Ectodermal cell (in vitro differentiated cells): ENCODE results near the gene RRP36.
A peak's percentile ranks its signal among the peaks of the same experiment; 100 is the strongest.

Source experiments
- H3K27ac ChIP-seq: 2 replicates; pipeline ENCODE4 v1.7.0; 2013; ENCODE audit warnings: mild to moderate bottlenecking, low read depth, low read length; ENCODE audit not compliant: insufficient read depth, poor library complexity, severe bottlenecking
- H3K27me3 ChIP-seq: 2 replicates; pipeline ENCODE4 v1.7.0; 2013; ENCODE audit warnings: mild to moderate bottlenecking, low read length; ENCODE audit not compliant: insufficient read depth, control insufficient read depth, poor library complexity, severe bottlenecking
- H3K36me3 ChIP-seq: one replicate; pipeline ENCODE4 v1.7.0; 2013; ENCODE audit warnings: low read length; ENCODE audit not compliant: control insufficient read depth, insufficient read depth
- H3K4me1 ChIP-seq: one replicate; pipeline ENCODE4 v1.7.0; 2013; ENCODE audit warnings: low read length; ENCODE audit not compliant: control insufficient read depth, insufficient read depth
- H3K4me3 ChIP-seq: 2 replicates; pipeline ENCODE4 v1.7.0; 2013; ENCODE audit warnings: low read depth, low read length, control low read depth; ENCODE audit not compliant: insufficient read depth
- H3K9me3 ChIP-seq: 2 replicates; pipeline ENCODE4 v1.7.0; 2013; ENCODE audit warnings: mild to moderate bottlenecking, low read length, moderate library complexity; ENCODE audit not compliant: control insufficient read depth
- WGBS, 2 experiments: methylation state at CpG; one replicate each; pipeline ENCODE4 v1.1.7; 2013; ENCODE audit warnings: missing lambda C conversion rate in 2 of 2; 5-methylcytosine and 5-hydroxymethylcytosine counted together

Gene RRP36

GRCh38 chr6:43061861-43062260, 40.4 kb downstream of the RRP36 start:
- H3K9me3 ChIP-seq, result no peaks in the 10 kb centered on the region
- H3K4me1 ChIP-seq, result peaks cover 10% of the 10 kb centered on the region
- no peak overlapping the region for H3K27ac ChIP-seq
- H3K4me3 ChIP-seq, result no peak overlapping the region
- no peaks in the 10 kb centered on the region for H3K27me3 ChIP-seq
- 82 to 85% methylated on average over 2 of the region's 2 CpGs for WGBS, 2 experiments
- H3K36me3 ChIP-seq, result no peaks in the 10 kb centered on the region

- Histone ChIP-seq H3K4me3 (no peak overlapping the region), H3K27ac (no peak overlapping the region), H3K4me1 (peaks cover 10% of the 10 kb centered on the region), H3K36me3 (no peaks in the 10 kb centered on the region), H3K9me3 (no peaks in the 10 kb centered on the region), H3K27me3 (no peaks in the 10 kb centered on the region)
- WGBS, 2 experiments, result 96% methylated on average over 12 of the region's 12 CpGs
These were observed 41.4 kb downstream of the RRP36 start for GRCh38 chr6:43062818-43063217.

- no peak overlapping the region for H3K27ac ChIP-seq
- no peaks in the 10 kb centered on the region for H3K27me3 ChIP-seq
- no peak overlapping the region for H3K4me3 ChIP-seq
- WGBS, 2 experiments, result 57 to 68% methylated on average over 5 to 6 of the region's 6 CpGs
- no peaks in the 10 kb centered on the region for H3K9me3 ChIP-seq
- H3K4me1 ChIP-seq, result peaks cover 9% of the 10 kb centered on the region
- peaks cover 6% of the 10 kb centered on the region for H3K36me3 ChIP-seq
These were observed 48.7 kb downstream of the RRP36 start for GRCh38 chr6:43070028-43070632.

GRCh38 chr6:43074847-43075669, 53.6 kb downstream of the RRP36 start:
- Histone ChIP-seq H3K27ac (peak overlapping the region; percentile 83), H3K27me3 (no peaks in the 10 kb centered on the region), H3K4me1 (peaks cover 34% of the 10 kb centered on the region), H3K9me3 (no peaks in the 10 kb centered on the region), H3K36me3 (peaks cover 6% of the 10 kb centered on the region), H3K4me3 (peak overlapping the region; percentile 35)
- WGBS, 2 experiments, result 34 to 35% methylated on average over 5 to 6 of the region's 6 CpGs

DNA sequence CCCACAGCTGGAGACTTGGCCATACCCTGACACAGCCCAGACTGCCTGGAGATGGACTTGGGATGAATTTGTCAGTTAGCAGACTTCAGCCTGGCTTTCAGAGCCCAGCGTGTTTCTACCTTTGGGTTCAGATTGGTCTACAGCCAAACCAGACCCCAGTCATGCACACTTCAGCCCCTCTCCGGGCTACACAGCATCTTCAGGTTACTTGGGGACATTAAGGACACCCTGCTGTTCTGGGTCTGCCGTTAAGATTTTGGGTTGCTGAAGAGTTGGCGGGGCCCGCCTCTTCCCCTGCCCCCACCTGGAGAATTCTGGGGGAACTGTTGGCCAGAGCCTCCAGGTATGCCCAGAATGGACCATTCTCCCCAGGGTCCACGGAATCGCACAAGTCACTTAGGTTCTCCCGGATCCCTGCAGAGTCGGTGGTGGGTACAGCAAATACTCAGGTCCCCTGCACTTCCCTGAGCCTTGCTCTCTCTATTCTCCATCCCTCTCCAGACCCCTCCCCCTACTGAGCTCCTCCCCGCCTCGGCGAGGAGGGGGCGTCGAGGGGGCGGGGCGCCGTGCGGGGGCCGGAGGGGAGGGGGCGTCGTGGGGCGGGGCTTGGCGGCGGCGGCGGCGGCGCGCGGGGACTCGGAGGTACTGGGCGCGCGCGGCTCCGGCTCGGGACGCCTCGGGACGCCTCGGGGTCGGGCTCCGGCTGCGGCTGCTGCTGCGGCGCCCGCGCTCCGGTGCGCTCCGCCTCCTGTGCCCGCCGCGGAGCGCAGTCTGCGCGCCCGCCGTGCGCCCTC, 54.4 kb downstream of the RRP36 start, which contains the start of gene PTK7:
Gene PTK7 (plus strand): TSS at position 645 of the 794 bp plus-strand sequence. CDS start 175 bp downstream, outside the sequence.
- peak within 1 kb of the TSS; percentile 83 for H3K27ac ChIP-seq
- WGBS, 2 experiments, result 3% methylated on average over 60 of the region's 60 CpGs

DNA sequence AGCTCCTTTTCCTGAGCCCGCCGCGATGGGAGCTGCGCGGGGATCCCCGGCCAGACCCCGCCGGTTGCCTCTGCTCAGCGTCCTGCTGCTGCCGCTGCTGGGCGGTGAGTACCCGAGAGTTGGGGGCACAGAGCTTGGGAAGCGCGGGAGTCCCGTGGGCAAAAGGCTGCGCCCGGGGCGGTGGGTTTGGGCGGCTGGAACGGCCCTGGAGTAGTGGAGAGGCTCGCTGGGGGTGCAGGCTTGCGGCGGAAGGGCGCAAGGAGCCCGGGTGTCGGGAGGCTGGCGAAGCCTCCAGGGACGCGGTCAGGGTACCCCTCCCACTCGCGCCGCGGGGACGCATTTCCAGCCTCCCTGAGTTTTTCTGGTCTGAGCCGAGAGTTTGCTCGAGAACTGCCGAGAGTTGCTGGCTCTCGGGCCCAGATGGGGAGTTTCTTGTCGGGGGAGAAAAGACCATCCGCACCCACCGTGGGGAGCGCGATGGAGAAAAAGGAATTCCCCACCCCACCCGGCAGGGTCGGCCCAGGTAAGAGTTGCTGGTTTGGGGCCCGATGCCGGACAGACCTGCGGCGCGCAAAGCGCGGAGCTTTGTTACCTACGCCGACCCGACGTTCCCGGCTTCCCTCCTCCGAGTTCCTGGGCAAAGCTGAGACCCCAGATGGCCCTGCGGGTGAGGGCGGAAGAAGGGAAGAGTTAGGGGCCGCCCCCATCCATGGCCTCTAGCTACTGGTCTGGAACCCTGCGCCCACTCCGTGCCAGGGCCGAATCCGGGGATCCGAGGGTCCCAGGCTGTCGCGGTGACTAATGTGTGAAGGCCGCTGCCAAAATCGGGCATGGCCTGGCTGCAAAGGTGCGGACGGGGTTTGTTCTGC, 55.3 kb downstream of the RRP36 start:
- Histone ChIP-seq H3K36me3 (peaks cover 6% of the 10 kb centered on the region), H3K27ac (peak overlapping the region; percentile 63), H3K4me1 (peaks cover 34% of the 10 kb centered on the region), H3K9me3 (no peaks in the 10 kb centered on the region), H3K27me3 (no peaks in the 10 kb centered on the region), H3K4me3 (peak overlapping the region; percentile 98)
- 0% methylated on average over 72 of the region's 72 CpGs for WGBS, 2 experiments

More for the DNA sequence above, 54.4 kb downstream of the RRP36 start, which contains the start of gene PTK7:
- Histone ChIP-seq H3K9me3 (no peaks in the 10 kb centered on the region), H3K4me3 (peak within 1 kb of the TSS; percentile 98), H3K4me1 (peaks cover 34% of the 10 kb centered on the region), H3K36me3 (peaks cover 6% of the 10 kb centered on the region), H3K27me3 (no peaks in the 10 kb centered on the region)

DNA sequence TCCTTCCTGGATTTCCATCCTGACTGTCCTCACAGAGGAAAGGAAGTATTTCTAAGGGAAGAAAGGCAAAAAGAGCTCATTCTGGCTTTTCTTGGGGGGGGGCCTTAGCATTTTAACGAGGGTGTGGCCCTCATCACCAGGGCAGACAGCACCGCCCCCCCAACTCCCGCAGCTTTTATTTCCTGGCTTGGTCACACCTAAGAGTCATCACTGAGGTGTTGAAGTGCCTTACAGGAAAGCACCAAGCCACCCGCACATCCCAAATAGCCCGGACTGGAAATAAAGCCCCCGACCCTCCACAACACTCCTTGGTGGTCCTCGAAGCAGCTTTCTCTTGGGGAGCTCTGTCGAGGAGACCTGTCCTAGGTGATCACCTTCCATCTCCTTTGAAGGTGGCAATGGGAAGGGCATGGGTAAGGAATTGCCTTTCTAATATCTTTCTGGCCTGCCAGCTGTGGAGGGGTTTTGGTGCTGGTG, 55.9 kb downstream of the RRP36 start:
- 11 to 16% methylated on average over 8 of the region's 8 CpGs for WGBS, 2 experiments
- H3K36me3 ChIP-seq, result peaks cover 6% of the 10 kb centered on the region
- H3K9me3 ChIP-seq, result no peaks in the 10 kb centered on the region
- no peak overlapping the region for H3K27ac ChIP-seq
- H3K27me3 ChIP-seq, result no peaks in the 10 kb centered on the region
- peaks cover 34% of the 10 kb centered on the region for H3K4me1 ChIP-seq
- H3K4me3 ChIP-seq, result peak overlapping the region; percentile 98

DNA sequence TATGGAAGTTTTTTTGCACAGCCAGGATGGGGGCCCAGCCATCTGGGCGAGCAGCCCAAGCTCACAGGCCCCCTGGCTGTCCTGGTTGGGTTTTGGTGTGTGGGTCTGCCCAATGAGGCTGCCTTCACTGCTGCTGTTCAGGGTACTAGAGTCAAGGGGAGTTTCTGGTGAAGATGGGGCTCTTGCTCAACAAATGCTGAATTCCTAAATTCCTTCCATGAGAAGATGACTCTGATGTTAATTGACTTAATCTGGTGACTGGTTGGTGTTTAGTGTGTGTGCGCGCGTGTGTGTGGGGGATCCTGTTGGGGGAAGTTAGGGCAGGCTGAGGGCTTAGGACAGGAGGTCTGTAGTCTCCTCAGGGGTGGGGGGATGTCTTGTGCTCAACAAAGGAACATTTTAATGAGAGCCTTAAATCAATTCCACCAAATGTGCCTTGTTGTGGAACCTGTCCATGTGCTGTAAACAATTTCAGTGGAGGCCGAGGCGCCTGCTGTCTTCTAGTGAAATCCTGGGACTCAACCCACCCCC, 56.6 kb downstream of the RRP36 start:
- WGBS, 2 experiments, result 56 to 62% methylated on average over 6 of the region's 6 CpGs
- no peak overlapping the region for H3K4me3 ChIP-seq
- H3K4me1 ChIP-seq, result peaks cover 34% of the 10 kb centered on the region
- no peak overlapping the region for H3K27ac ChIP-seq
- H3K9me3 ChIP-seq, result no peaks in the 10 kb centered on the region
- H3K36me3 ChIP-seq, result peaks cover 6% of the 10 kb centered on the region
- H3K27me3 ChIP-seq, result no peaks in the 10 kb centered on the region

- Histone ChIP-seq H3K36me3 (peaks cover 3% of the 10 kb centered on the region), H3K9me3 (no peaks in the 10 kb centered on the region), H3K4me3 (no peak overlapping the region), H3K4me1 (peaks cover 34% of the 10 kb centered on the region), H3K27ac (no peak overlapping the region), H3K27me3 (no peaks in the 10 kb centered on the region)
- 66 to 73% methylated on average over 2 of the region's 2 CpGs for WGBS, 2 experiments
These were observed 57.3 kb downstream of the RRP36 start for GRCh38 chr6:43078691-43079090.
